Esophagus squamous epithelium (tissue), 5 donors: Measurements from ENCODE around the gene EEPD1. TPM values are rescaled to one million over a fixed set of nuclear protein-coding genes. Genes with fewer than 3 reads are reported as not detected.

Source experiments
- DNase-seq: peaks from one replicate; lab custom pipeline; 2025; lab: John Stamatoyannopoulos, UW
- H3K27ac ChIP-seq, 4 donors: fragments of 200-600 bp; sonication (generic); one replicate each; pipeline ENCODE4 v1.5.1; 2016 to 2019; ENCODE audit warnings: mild to moderate bottlenecking in 1 of 4
- H3K27me3 ChIP-seq, 4 donors: fragments of 200-600 bp; sonication (generic); 1 replicate in 3 of 4; 2 replicates in 1 of 4; pipeline versions ENCODE4 v1.5.1 to v1.6.0; 2017 to 2021; ENCODE audit warnings: antibody characterized with exemption in 1 of 4
- H3K36me3 ChIP-seq, 3 donors: fragments of 200-600 bp; sonication (generic); one replicate each; pipeline ENCODE4 v1.5.1; 2016 to 2019
- H3K4me1 ChIP-seq, 3 donors: fragments of 200-600 bp; sonication (generic); one replicate each; pipeline ENCODE4 v1.5.1; 2017 to 2019
- H3K4me3 ChIP-seq, 4 donors: fragments of 200-600 bp; sonication (generic); 1 replicate in 3 of 4; 2 replicates in 1 of 4; pipeline ENCODE4 v1.5.1; 2016 to 2019; ENCODE audit warnings: mild to moderate bottlenecking in 2 of 4, moderate library complexity in 1 of 4
- H3K9me3 ChIP-seq, 3 donors: fragments of 200-600 bp; sonication (generic); one replicate each; pipeline ENCODE4 v1.5.1; 2016 to 2019
- CTCF ChIP-seq, 6 experiments: fragments of 450-650 bp in 4 of 6; fragments of 200-600 bp in 2 of 6; sonication (generic) in 2 of 6; IDR thresholded peaks; one replicate each; pipeline ENCODE4 v1.5.1; 2016 to 2019; ENCODE audit warnings: antibody characterized with exemption in 6 of 6, mild to moderate bottlenecking in 4 of 6, moderate library complexity in 4 of 6
- POLR2A ChIP-seq, 4 donors: fragments of 450-650 bp; IDR thresholded peaks; one replicate each; pipeline ENCODE4 v1.6.1; 2017; ENCODE audit warnings: antibody characterized with exemption in 4 of 4, mild to moderate bottlenecking in 4 of 4, moderate library complexity in 3 of 4
- WGBS, 2 donors: methylation state at CpG; one replicate each; pipeline ENCODE4 v1.1.5; 2018; 5-methylcytosine and 5-hydroxymethylcytosine counted together
- intact Hi-C: fragments of 100-400 bp; cut with DNase I; formaldehyde crosslinking; loops from one replicate; pipeline ENCODE4 v1.15.0; 2022
- total RNA-seq, 4 donors: library from RNA; depleted of rRNA; stranded (reverse); fragments of >200 nt; gene quantifications; one replicate each; pipeline ENCODE4 v1.1.0, GENCODE V29; 2016
- donor health status: DM: yes; HTN: yes; CAD: no.

The EEPD1 gene
- total RNA-seq, 4 donors from 2014 or later = 2.3 to 10.2 (median 4.8) TPM

- Histone ChIP-seq H3K4me3 (no peak overlapping the region), H3K27me3 (no peaks in the 10 kb centered on the region), H3K36me3 (no peaks in the 10 kb centered on the region), H3K9me3 (peaks cover 0 to 5% (median 0%) of the 10 kb centered on the region in 3 donors), H3K27ac (no peak overlapping the region), H3K4me1 (peaks cover 10 to 25% (median 14%) of the 10 kb centered on the region in 3 donors)
- 66 to 83% methylated on average over 6 to 7 of the region's 8 CpGs for WGBS, 2 donors
- DNase-seq = no peak
- TF ChIP-seq POLR2A (IDR thresholded peaks at IDR 0.05) = no peak
- no peak for TF ChIP-seq CTCF (IDR thresholded peaks at IDR 0.05)
- intact Hi-C loops = no loop called here
Observed at GRCh38 chr7:36149694-36150452, 3.2 kb upstream of the EEPD1 start.

- 48 to 52% methylated on average over 21 of the region's 30 CpGs for WGBS, 2 donors
- intact Hi-C loops = no loop called here
- Histone ChIP-seq H3K36me3 (no peaks in the 10 kb centered on the region), H3K9me3 (peaks cover 0 to 5% (median 0%) of the 10 kb centered on the region in 3 donors), H3K4me1 (peaks cover 30 to 48% (median 32%) of the 10 kb centered on the region in 3 donors), H3K27me3 (no peaks in the 10 kb centered on the region), H3K27ac (peak overlapping the region; percentile 79 to 85 (median 82)), H3K4me3 (peak overlapping the region; percentile 44 to 89 (median 70))
- DNase-seq = no peak
- TF ChIP-seq CTCF (IDR thresholded peaks at IDR 0.05) (no peak), POLR2A (IDR thresholded peaks at IDR 0.05) (no peak)
Observed at GRCh38 chr7:36151921-36152755, 916 bp upstream of the EEPD1 start.

GRCh38 chr7:36153571-36154097, 580 bp downstream of the EEPD1 start:
- Histone ChIP-seq H3K9me3 (peaks cover 0 to 1% (median 0%) of the 10 kb centered on the region in 3 donors), H3K27ac (peak overlapping the region; percentile 83 to 91 (median 88)), H3K4me3 (peak overlapping the region; percentile 61 to 89 (median 76)), H3K36me3 (no peaks in the 10 kb centered on the region), H3K4me1 (peaks cover 45 to 63% (median 47%) of the 10 kb centered on the region in 3 donors), H3K27me3 (no peaks in the 10 kb centered on the region)
- no peak for TF ChIP-seq POLR2A (IDR thresholded peaks at IDR 0.05)
- TF ChIP-seq CTCF (IDR thresholded peaks at IDR 0.05) = no peak
- no peak for DNase-seq
- intact Hi-C loops = no loop called here
- WGBS, 2 donors = 11 to 12% methylated on average over 4 to 7 of the region's 32 CpGs

- Histone ChIP-seq H3K9me3 (no peaks in the 10 kb centered on the region), H3K36me3 (no peaks in the 10 kb centered on the region), H3K4me3 (peak overlapping the region; percentile 61 to 89 (median 76)), H3K4me1 (peaks cover 49 to 72% (median 52%) of the 10 kb centered on the region in 3 donors), H3K27ac (peak overlapping the region in 3 of 4 donors; percentile 83 to 90 (median 85)), H3K27me3 (no peaks in the 10 kb centered on the region)
- WGBS, 2 donors = 68 to 87% methylated on average over 7 to 11 of the region's 44 CpGs
- intact Hi-C loops = no loop called here
- TF ChIP-seq CTCF (IDR thresholded peaks at IDR 0.05) = no peak
- TF ChIP-seq POLR2A (IDR thresholded peaks at IDR 0.05) = no peak
- DNase-seq = no peak
Observed at GRCh38 chr7:36154255-36155212, 1.5 kb downstream of the EEPD1 start.
